ENCODE measurements around the gene CAMSAP2. TPM values are rescaled to one million over a fixed set of nuclear protein-coding genes. Genes with fewer than 3 reads are reported as not detected.
"Not testable (repeated sequence)": the region's sequence is repeated elsewhere in the genome, so short reads cannot be mapped to it uniquely, and the experiment has no call there.

CAMSAP2 gene
- polyA plus RNA-seq, 3 donors = 41.6 to 42.7 (median 41.7) TPM

- DNase-seq (ENCODE audit: low read depth in 3 of 3, low spot score in 2 of 3) = peak; percentile 17 to 45 (median 27)
Observed at GRCh38 chr1:200780545-200781369, 42.1 kb downstream of the CAMSAP2 start.

DNA sequence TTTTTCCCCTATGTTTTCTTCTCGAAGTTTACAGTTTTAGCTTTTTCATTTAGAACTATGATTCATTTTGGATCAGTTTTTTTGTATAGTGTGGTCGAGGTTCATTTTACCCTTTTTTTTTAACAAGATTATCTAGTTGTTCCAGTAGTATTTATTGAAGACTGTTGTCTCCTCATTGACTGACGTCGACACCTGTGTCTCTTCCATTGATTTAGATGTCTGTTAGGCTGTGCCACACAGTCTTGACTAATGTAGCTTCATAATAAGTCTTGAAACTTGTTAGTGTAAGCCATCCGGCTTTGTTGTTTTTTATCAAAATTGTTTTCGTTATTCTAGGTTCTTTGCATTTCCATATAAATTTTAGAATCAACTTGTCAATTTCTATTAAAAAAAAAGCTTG lies 45.2 kb downstream of the CAMSAP2 start:
- DNase-seq (ENCODE audit: low read depth in 3 of 3, low spot score in 2 of 3) = no peak

DNA sequence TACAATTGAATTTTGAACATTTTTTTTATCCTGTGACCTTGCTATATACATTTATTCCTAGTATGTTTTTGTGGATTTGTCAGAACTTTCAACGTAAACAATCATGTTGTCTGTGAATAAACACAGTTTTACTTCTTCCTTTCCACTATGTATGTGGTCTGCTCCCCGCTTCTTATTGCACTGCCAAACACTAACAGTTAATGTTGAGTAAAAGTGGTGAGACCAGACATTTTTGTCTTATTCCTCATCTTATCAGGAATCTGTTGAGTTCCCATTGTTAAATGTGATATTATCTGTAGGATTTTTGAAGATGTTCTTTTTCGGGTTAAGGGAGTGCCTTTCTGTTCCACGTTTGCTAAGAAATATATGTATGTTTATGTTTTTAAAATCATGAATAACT lies 45.9 kb downstream of the CAMSAP2 start:
- no peak for DNase-seq (ENCODE audit: low read depth in 3 of 3, low spot score in 2 of 3)

DNA sequence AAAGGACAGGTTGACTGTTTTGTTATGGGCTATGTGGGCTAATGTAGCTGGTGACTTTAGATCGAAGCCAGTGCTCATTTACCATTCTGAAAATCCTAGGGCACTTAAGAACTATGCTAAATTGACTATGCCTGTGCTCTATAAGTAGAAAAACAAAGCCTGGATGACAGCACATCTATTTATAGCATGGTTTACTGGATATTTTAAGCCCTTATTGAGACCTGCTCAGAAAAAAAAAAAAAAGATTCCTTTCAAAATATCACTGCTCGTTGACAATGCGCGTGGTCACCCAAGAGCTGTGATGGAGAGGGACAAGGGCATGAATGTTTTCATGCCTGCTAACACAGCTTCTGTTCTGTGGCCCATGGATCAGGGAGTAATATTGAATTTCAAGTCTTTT lies 48.1 kb downstream of the CAMSAP2 start:
- no peak for DNase-seq (ENCODE audit: low read depth in 3 of 3, low spot score in 2 of 3)

GRCh38 chr1:200787896-200788387 lies 49.2 kb downstream of the CAMSAP2 start:
- no peak for DNase-seq (ENCODE audit: low read depth in 3 of 3, low spot score in 2 of 3)

DNA sequence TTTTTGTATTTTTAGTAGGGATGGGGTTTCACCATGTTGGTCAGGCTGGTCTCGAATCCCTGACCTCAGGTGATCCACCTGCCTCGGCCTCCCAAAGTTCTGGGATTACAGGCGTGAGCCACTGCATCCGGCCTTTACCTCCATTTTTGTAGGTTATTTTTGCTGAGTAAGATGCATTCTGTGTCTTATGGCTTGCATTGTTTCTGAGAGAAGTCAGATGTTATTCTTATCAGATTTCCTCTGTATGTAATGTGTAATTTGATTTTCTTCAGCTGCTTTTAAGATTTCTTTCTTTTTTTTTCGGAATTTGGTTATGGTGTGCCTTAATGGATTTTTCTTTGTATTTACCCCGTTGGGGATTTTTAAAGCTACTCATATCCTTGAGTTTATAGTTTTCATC lies 52.3 kb downstream of the CAMSAP2 start:
- not testable (repeated sequence) for DNase-seq (ENCODE audit: low read depth in 3 of 3, low spot score in 2 of 3)

DNA sequence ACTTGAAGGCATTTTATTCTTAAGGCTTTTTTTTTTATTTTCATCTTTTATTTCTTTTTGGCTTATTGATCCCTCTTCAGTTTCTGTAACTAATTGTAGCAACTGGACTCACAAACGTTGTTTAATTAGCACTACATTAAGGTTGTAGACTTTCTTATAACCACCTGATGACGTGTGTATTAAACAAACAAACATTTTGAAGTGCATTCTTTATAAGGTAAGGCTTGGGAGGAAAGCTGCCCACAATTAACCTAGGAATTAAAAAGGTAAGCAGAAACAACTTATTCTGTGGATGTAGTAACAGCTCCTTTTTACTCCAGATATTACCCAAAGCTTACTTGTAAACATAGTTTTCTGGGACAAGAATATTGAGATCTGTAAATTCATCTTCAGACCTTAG lies 55.0 kb downstream of the CAMSAP2 start:
- DNase-seq (ENCODE audit: low read depth in 3 of 3, low spot score in 2 of 3) = no peak

DNA sequence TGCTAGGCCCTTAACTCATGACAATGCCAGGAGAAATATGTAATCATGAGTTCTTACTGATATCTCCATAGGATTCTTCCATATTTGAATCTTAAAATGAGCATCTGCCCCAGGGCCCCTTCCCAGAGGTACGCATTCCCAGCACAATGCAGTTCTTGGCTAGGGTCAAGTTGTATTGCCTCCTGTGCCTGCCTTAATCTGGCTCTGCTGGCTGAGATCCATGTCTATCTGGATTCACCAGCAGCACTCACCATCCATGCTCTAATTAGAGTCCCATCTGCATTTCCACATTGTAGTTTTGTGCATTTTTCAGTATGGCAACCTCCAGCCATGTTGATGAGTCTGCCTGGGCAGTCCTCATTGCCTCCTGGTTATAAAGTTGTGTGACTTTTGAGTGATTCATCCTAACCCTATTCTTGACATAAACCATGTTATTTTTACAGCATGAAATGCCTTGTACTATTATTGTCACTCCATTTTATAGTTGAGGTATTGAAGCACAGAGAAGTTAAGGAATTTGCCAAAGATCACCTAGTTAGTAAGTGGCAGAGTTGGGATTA lies 55.9 kb downstream of the CAMSAP2 start:
- DNase-seq (ENCODE audit: low read depth in 3 of 3, low spot score in 2 of 3) = no peak

DNA sequence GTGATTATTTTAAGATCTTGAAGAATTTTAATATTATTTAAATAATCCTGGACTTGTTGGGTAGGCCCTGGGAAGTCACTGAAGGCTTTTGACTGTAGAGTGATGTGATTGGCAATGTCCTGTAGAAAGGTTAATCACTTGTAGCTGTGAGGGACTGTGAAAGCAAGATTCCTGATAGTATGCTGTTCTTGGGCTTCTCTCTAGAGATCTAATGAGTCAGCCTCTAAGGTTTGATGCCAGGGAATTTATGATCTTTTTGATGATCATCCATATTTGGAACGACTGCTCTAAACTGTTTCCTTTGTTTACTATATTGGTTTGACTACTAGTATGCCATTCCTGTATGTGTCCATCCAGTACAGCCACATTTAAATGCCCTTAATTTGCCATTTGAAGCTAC lies 56.5 kb downstream of the CAMSAP2 start:
- DNase-seq (ENCODE audit: low read depth in 3 of 3, low spot score in 2 of 3) = no peak

GRCh38 chr1:200802042-200802441 lies 63.3 kb downstream of the CAMSAP2 start:
- DNase-seq (ENCODE audit: low read depth in 3 of 3, low spot score in 2 of 3) = no peak

DNA sequence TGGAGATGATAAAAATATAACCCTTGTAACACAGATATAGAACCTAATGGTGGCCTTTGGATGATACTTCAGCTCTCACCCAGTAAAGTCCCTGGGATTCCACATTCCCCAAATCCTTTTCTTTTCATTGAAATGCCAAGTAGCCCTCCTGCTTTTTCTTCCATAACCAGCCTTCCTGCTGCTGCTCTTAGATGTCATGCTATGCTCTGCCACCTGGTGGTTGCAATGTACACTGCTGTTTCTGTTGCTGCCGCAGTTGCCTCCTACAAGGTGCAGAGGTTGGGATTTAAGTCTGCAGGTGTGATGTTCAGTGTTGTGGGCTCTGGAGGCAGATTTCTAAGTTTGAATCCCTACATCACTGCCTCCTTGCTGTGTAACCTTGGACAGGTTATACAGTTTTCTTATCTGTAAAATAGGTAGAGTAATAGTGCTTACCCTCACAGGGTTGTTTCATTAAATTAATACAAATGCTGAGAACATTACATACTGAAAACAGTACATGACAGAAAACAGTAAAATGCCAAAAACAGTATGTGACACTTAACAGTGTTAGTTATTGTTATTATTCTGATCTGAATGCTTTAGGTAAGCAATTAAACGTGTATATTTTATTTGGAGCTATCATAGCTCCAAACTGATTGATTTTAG lies 64.3 kb downstream of the CAMSAP2 start:
- peak; percentile 60 to 74 (median 70) for DNase-seq (ENCODE audit: low read depth in 3 of 3, low spot score in 2 of 3)

GRCh38 chr1:200805719-200806118 lies 67.0 kb downstream of the CAMSAP2 start:
- no peak for DNase-seq (ENCODE audit: low read depth in 3 of 3, low spot score in 2 of 3)

- no peak for DNase-seq (ENCODE audit: low read depth in 3 of 3, low spot score in 2 of 3)
Observed at GRCh38 chr1:200808846-200809245, 70.2 kb downstream of the CAMSAP2 start.

DNA sequence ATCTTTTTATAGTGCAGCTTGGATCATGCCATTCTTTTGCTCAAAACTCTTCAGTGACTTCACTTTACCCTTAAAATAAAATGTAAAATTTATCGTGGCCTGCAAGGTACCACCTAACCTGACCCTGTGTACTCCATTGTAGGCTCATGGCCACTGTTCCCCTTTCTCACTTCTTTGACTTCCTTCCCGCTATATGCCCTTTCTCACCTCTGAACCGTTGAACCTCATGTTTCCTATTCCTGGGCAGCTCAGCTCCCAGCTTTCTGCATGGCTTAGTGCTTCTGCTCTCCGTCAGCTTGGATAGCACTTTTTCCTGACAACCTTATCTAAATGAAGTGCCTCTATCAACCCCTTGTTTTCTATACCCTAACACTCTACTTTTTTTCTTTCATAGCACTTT lies 73.0 kb downstream of the CAMSAP2 start:
- DNase-seq (ENCODE audit: low read depth in 3 of 3, low spot score in 2 of 3) = no peak

DNA sequence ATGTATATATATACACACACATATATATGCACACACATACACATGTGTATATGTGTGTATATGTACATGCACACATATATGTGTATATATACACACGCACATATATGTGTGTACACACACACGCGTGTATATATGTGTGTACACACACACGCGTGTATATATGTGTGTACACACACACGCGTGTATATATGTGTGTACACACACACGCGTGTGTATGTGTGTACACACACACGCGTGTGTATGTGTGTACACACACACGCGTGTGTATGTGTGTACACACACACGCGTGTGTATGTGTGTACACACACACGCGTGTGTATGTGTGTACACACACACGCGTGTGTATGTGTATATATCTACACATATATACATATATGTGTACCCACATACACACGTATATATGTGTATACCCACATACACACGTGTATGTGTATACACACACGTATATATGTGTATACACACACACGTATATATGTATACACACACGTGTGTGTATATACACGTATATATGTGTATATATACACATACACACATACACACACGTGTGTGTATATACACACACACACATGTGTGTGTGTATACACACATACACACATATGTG lies 78.0 kb downstream of the CAMSAP2 start:
- DNase-seq (ENCODE audit: low read depth in 3 of 3, low spot score in 2 of 3) = not testable (repeated sequence)

GRCh38 chr1:200818248-200818647 lies 79.6 kb downstream of the CAMSAP2 start:
- DNase-seq (ENCODE audit: low read depth in 3 of 3, low spot score in 2 of 3) = no peak

GRCh38 chr1:200819726-200820125 lies 81.0 kb downstream of the CAMSAP2 start:
- DNase-seq (ENCODE audit: low read depth in 3 of 3, low spot score in 2 of 3) = no peak

GRCh38 chr1:200831091-200831490 lies 92.4 kb downstream of the CAMSAP2 start:
- no peak for DNase-seq (ENCODE audit: low read depth in 3 of 3, low spot score in 2 of 3)

DNA sequence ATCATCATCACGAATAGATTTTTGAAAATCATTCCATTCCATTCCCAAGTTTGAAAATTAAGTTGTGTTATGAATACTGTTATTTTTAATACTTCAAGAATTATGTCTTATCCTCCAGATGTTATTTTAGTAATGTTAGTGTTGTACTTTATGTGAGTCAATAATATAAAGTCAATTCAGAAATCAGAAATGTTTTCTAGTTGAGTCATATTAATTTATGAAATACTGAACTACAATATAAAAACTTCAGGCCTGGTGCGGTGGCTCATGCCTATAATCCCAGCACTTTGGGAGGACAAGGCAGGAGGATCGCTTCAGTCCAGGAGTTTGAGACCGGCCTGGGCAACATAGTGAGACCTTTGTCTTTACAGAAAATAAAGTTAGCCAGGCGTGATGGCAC lies 95.7 kb downstream of the CAMSAP2 start:
- DNase-seq (ENCODE audit: low read depth in 3 of 3, low spot score in 2 of 3) = no peak

DNA sequence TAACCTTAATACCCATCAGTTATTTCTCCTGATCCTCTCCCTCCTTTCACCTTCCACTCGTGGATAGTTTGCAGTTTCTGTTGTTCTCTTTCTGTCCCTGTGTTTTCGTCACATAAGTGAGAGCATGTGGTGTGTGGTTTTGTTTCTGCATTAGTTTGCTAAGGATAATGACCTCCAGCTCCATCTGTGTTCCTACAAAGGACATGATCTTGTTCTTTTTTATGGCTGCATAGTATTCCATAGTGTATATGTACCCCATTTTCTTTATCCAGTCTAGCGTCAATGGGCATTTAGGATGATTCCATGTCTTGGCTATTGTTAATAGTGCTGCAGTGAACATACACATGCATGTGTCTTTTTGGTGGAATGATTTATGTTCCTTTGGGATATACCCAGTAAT lies 97.5 kb downstream of the CAMSAP2 start:
- no peak for DNase-seq (ENCODE audit: low read depth in 3 of 3, low spot score in 2 of 3)

GRCh38 chr1:200837931-200838571 lies 99.4 kb downstream of the CAMSAP2 start:
- peak; percentile 21 to 33 (median 31) for DNase-seq (ENCODE audit: low read depth in 3 of 3, low spot score in 2 of 3)
